GM13977 (cell line): ENCODE data around the gene CD53.

ENCODE experiments used
- DNase-seq: peaks from one replicate; pipeline ENCODE4 v3.0.0; 2012; ENCODE audit warnings: low spot score
- in situ Hi-C: fragments of 300-500 bp; cut with MboI; formaldehyde crosslinking; loops from one replicate; pipeline ENCODE4 v1.12.0; 2022; ENCODE audit warnings: low sequenced_read_pairs, low pct_unique_long_range_greater_than_20kb, mixed read lengths, inconsistent platforms; ENCODE audit not compliant: unreplicated experiment
- TF ChIP-seq, protein P1 (sequence below): IDR thresholded peaks from 2 replicates; pipeline ENCODE4 v1.5.1; 2012; ENCODE audit warnings: mild to moderate bottlenecking, control low read depth; ENCODE audit not compliant: insufficient read depth; ENCODE audit errors: extremely low read depth, missing control alignments

Gene CD53

GRCh38 chr1:110948038-110948810, 75.3 kb downstream of the CD53 start:
- DNase-seq: no peak
- TF ChIP-seq, protein P1, sequence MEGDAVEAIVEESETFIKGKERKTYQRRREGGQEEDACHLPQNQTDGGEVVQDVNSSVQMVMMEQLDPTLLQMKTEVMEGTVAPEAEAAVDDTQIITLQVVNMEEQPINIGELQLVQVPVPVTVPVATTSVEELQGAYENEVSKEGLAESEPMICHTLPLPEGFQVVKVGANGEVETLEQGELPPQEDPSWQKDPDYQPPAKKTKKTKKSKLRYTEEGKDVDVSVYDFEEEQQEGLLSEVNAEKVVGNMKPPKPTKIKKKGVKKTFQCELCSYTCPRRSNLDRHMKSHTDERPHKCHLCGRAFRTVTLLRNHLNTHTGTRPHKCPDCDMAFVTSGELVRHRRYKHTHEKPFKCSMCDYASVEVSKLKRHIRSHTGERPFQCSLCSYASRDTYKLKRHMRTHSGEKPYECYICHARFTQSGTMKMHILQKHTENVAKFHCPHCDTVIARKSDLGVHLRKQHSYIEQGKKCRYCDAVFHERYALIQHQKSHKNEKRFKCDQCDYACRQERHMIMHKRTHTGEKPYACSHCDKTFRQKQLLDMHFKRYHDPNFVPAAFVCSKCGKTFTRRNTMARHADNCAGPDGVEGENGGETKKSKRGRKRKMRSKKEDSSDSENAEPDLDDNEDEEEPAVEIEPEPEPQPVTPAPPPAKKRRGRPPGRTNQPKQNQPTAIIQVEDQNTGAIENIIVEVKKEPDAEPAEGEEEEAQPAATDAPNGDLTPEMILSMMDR: no peak
- in situ Hi-C loops: no loop called here
